22Rv1 (cell line): ENCODE results near the gene CDH2.

Experiments used
- ZFX ChIP-seq: fragments of 450-650 bp; IDR thresholded peaks from 2 replicates; pipeline ENCODE4 v1.6.1; 2017; ENCODE audit warnings: antibody characterized with exemption, borderline replicate concordance
- TF ChIP-seq, protein P1 (sequence below): fragments of 450-650 bp; IDR thresholded peaks from 2 replicates; pipeline ENCODE4 v1.5.1; 2017; ENCODE audit warnings: mild to moderate bottlenecking

DNA sequence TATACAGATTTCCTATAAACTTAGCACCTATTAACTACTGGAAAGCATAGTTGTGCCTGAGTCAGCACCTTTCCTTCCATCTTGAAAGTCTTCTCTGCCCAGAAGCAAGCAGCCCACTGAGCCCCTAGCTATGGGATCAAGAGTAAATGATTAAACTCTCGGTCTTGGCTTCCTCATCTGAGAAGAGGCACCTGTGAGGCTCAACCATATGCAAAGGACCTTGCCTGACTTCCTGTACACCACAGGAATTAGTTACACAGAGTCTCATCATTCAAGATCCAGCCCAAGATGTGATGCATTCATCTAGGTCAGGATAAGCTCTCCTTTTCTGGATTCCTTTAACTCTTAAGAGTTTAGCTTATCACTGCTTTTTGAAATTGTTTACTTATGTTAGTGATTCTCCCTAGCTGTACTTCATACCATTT is 96.0 kb downstream of the CDH2 start:
- TF ChIP-seq, protein P1, sequence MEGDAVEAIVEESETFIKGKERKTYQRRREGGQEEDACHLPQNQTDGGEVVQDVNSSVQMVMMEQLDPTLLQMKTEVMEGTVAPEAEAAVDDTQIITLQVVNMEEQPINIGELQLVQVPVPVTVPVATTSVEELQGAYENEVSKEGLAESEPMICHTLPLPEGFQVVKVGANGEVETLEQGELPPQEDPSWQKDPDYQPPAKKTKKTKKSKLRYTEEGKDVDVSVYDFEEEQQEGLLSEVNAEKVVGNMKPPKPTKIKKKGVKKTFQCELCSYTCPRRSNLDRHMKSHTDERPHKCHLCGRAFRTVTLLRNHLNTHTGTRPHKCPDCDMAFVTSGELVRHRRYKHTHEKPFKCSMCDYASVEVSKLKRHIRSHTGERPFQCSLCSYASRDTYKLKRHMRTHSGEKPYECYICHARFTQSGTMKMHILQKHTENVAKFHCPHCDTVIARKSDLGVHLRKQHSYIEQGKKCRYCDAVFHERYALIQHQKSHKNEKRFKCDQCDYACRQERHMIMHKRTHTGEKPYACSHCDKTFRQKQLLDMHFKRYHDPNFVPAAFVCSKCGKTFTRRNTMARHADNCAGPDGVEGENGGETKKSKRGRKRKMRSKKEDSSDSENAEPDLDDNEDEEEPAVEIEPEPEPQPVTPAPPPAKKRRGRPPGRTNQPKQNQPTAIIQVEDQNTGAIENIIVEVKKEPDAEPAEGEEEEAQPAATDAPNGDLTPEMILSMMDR, result no peak
- TF ChIP-seq ZFX, result no peak
